ENCODE results near the gene NUP62.

Gene NUP62

DNA sequence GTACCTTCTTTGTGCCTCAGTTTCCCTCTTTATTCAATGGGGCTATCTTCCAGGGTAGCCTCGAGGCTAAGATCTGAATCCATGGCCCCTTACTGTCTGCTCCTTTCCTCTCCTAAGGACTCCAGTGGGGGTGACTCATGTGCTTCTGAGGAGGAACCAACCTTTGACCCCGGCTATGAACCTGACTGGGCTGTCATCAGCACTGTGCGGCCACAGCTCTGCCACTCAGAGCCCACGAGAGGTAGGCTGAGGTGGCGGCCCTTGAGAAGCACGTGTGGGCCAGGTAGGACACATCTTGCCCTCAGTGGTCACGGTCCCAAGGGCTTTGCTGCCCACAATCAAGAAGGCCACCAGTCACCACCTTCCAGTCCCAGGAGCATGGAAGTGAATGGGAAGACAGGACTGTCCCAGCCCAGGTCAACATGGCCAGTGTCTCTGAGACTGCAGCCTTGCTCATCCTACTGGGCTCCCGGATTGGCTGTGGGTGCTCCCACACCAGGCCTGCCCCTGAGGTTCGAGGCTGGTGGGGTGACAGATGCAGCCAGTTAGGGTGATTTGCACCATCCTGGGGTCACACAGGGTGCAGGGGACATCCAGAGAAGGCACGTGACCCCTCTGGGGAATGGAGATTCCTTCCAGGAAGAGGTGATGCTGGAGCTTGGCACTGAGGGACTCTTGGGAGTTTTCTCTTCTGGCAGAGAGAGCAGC is 49.0 kb downstream of the NUP62 start:
- no peak for DNase-seq

DNA sequence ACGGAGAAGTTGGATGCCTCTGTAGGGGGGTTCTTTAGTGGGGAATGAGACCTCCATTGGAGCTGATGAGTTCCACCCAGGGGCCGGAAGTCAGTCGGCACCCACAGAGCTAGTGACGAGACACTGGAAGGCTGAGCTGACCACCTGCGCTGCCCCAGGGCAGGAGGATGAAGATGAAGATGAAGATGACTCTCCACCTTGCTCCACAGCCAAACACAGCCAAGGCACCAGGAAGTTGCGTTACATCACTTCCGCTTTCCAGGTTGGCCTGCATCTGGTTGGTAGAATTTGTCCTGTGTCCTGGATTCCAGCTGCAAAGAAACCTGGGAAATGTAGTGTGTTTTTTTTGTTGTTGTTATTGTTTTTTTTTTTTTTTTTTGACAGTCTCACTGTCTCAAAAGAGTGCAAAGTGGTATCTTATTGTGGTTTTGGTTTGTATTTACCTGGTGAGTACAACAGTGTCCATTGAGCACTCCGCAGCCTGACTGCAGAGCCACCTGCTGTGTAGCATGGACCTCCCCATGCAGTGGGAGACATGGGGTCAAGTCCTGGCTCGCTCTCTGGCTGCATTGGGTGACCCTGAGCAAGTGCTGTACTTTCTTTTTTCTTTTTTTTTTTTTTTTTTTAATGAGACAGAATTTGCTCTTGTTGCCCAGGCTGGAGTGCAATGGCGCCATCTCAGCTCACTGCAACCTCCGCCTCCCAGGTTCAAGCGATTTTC is 49.9 kb downstream of the NUP62 start:
- DNase-seq = no peak

DNA sequence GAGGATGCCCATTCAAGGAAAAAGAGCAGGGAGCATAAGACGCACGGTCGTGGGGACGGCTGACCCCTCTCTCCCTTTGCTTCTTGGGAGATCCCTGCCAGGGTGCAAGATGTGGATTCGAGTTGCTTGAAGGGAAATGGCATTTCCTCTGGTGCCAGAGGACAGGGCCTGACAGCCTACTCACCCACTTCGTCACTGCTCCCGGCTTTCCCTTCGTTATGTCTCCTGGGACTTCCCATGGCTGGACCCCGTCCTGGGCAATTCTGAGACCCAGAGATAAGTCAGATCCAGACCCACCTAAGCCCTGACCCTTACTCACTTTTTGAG is 50.6 kb downstream of the NUP62 start:
- no peak for DNase-seq

DNA sequence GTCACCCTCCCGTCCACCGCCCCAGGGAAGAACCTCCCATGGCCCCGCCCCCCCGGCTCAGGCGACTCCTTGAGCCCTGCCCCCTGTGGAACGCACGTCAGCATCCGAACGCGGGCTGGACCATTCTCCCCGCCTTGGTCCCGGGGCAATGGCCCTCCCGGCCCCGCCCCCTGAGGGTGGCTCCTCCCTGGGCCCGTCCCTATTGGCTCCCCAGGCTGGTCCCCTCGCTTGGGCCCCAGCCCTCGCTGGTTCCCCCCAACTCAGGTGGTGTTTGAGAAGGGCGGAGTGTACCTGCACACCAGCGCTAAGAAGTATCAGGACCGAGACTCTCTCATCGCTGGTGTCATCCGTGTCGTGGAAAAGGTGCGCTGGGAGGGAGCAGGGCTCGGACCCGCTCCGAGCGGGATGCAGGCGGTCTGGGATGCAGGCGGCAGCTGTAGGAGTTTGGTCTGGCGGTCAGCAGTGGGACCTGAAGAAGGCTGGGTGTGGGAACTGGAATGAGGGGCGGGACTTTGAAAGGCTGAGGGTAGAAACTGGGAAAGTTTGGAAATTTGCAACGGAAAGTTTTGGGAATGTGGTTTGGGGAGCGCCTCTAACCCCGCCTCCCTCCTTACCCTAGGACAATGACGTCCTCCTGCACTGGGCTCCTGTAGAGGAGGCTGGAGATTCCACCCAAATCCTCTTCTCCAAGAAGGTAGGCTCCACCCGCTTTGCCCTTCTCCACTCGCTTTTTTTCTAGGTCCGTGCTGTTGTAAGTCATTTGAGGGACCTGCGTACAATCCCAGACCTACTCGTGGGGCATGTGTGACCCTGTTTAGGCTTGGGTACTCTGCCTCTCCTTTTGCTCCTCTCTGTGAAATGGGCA is 51.2 kb downstream of the NUP62 start:
- DNase-seq = peak; percentile 98

GRCh38 chr19:49877020-49877878 is 52.1 kb downstream of the NUP62 start, which contains the start of the genes AKT1S1 and TBC1D17:
AKT1S1 (minus strand) TSS chr19:49877355; CDS start chr19:49873295, 4,060 bp downstream.
TBC1D17 (plus strand) TSS chr19:49877702; CDS start chr19:49877724, 22 bp downstream.
- DNase-seq = peak; percentile 100

DNA sequence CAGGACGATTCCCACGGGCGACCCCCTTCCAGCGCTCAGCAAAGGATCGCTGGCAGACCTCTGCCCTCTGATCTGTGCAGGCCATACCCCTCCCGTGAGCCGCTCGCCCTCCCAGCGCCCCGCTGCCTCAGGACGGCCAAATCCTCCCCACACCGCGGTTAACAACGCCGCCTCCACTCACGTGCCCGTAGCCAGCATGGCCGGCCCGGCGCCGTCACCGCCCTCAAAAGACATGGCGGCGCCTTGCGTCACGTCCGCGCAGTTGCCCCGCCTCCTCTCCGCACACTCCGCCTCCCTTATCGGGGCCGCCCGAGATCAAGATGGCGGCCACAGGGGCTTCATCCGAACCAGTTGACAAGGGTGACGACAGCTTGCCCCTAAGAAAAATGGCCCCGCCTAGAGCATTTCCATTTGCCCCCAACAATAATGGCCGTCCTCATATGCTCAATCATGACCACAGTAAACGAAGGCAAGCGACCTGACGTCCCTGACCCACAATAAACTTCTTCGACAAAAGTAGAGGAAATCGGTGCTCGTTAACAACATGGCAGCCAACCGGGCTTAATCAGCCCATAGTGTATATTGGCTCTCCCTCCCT is 52.8 kb downstream of the NUP62 start:
- peak; percentile 99 for DNase-seq

DNA sequence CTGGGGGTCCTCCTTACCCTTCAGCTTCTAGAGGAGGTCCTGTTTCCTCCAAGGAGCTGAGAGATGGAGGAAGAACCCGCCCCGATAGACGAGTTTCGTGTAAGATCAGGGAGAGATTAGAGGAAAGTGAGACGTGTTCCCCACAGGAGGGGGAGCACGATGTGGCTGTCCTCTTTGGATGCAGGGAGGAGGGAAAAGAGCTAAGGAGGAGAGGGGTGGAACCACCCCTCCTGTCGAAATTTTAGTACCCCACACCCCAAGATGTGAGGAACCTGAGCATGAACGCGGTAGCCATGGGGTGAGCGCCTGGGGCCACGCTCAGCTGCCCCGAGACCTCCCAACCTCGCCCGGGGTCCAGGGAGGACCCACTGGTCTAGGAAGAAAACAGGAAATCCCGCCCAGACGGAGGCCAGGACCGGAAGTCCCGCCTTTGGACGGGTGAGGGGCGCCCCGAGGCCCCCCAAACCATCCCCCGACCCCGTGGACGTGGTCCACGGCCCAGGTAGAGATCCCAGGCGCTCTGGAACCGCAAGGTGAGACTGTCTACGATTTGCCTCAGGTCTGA is 53.4 kb downstream of the NUP62 start:
- peak; percentile 68 for DNase-seq

- DNase-seq = no peak
Measured at GRCh38 chr19:49875177-49875576, 54.1 kb downstream of the NUP62 start.

GRCh38 chr19:49874503-49875157 is 54.7 kb downstream of the NUP62 start:
- DNase-seq = no peak

DNA sequence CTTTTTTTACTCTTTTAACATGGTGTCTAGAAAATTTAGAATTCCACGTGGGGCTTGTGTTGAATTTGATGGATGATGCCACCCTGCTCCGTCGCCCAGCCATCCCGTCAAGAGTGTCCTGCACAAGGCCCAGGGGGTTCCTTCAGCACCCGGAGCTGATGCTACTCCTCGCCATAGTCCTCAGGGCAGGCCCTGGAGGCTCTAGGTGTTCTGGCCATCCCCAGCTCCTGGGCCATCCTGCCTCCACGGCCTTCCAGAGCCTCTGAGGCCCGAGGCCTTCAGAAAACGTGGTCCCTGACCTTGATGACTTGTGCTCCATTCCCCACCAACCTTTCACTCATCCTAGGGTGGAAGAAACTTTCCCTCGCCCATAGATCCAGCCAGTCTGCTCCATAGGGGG is 55.5 kb downstream of the NUP62 start:
- DNase-seq = no peak

- no peak for DNase-seq
Measured at GRCh38 chr19:49873129-49873521, 56.2 kb downstream of the NUP62 start.

- no peak for DNase-seq
Measured at GRCh38 chr19:49872245-49873128, 56.8 kb downstream of the NUP62 start.

- DNase-seq = no peak
Measured at GRCh38 chr19:49871349-49871985, 57.8 kb downstream of the NUP62 start.

GRCh38 chr19:49870309-49870901 is 58.9 kb downstream of the NUP62 start:
- DNase-seq = no peak

GRCh38 chr19:49869484-49870308 is 59.6 kb downstream of the NUP62 start:
- peak; percentile 99 for DNase-seq

DNA sequence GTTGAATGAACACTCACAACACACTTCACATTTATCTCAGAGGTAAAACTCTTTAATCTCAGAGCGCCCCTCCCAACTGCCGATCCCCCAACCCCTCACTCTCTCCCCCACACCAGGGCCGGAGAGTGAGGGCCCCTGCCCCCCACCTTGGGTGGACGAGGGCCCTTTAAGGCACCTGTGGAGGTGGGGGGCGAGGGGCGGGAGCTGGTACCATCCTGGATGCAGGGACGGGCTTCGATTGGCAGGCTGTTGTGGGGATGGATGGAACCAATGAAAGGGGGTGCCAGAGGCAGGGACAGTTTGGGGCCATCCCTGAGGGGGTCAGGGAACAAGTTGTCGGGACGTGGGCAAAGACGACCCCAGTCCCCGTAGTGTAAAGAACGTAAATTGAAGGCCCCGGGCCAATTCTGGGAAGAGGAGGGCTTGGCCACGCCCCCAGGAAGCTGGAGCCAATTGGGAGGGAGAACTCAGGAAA is 60.3 kb downstream of the NUP62 start:
- no peak for DNase-seq

GRCh38 chr19:49866933-49867782 is 62.1 kb downstream of the NUP62 start, which contains the start of gene PNKP:
PNKP (minus strand) TSS chr19:49867576; CDS start chr19:49867204, 372 bp downstream.
- peak; percentile 89 for DNase-seq

Data from CD4-positive, alpha-beta T cell treated with Interleukin-21 for 1 hour (primary cell).